Cardiac fibroblast (primary cell): ENCODE results near the gene TOP2B.

Source experiments
- DNase-seq, 2 donors: peaks; one replicate each; pipeline versions ENCODE4 v3.0.0 to v3.0.0-alpha.2; 2010; ENCODE audit warnings: low read depth in 2 of 2
- H3K4me3 ChIP-seq, 2 donors: replicated peaks in 1 of 2; 1 replicate in 1 of 2; 2 replicates in 1 of 2; pipeline ENCODE4 v1.5.1; 2011; ENCODE audit warnings: low read depth in 2 of 2, low read length in 2 of 2, mild to moderate bottlenecking in 2 of 2, moderate library complexity in 1 of 2
- CTCF ChIP-seq: IDR thresholded peaks from one replicate; pipeline ENCODE4 v1.5.1; 2011; ENCODE audit warnings: low read depth, mild to moderate bottlenecking, low read length, inconsistent platforms

Gene TOP2B

GRCh38 chr3:25687742-25688141 is 23.0 kb upstream of the TOP2B start:
- no peak for TF ChIP-seq CTCF
- H3K4me3 ChIP-seq = no peak overlapping the region
- no peak for DNase-seq

- TF ChIP-seq CTCF = no peak
- H3K4me3 ChIP-seq = no peak overlapping the region
- DNase-seq = no peak
Measured at GRCh38 chr3:25686766-25687165, 22.1 kb upstream of the TOP2B start.

GRCh38 chr3:25683882-25684281 is 19.2 kb upstream of the TOP2B start:
- TF ChIP-seq CTCF = no peak
- DNase-seq = no peak
- H3K4me3 ChIP-seq = no peak overlapping the region

DNA sequence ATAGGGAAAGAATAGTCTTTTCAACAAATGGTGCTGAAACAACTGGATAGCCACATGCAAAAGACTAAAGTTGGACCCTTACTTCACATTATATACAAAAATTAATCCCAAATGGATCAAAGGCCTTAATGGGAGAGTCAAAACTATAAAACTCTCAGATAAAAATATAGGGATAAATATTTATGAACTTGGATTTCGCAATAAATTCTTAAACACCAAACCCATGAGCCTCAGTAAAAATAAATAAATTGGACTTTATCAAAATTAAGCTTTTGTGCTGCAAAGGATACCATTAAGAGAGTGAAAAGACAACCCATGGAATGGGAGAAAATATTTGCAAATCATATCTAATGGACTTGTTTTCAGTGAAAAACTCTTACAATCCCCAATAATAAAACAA is 18.7 kb upstream of the TOP2B start:
- TF ChIP-seq CTCF = no peak
- DNase-seq = no peak
- H3K4me3 ChIP-seq = no peak overlapping the region

- TF ChIP-seq CTCF = no peak
- no peak for DNase-seq
- H3K4me3 ChIP-seq = no peak overlapping the region
Measured at GRCh38 chr3:25679642-25680302, 15.1 kb upstream of the TOP2B start.

DNA sequence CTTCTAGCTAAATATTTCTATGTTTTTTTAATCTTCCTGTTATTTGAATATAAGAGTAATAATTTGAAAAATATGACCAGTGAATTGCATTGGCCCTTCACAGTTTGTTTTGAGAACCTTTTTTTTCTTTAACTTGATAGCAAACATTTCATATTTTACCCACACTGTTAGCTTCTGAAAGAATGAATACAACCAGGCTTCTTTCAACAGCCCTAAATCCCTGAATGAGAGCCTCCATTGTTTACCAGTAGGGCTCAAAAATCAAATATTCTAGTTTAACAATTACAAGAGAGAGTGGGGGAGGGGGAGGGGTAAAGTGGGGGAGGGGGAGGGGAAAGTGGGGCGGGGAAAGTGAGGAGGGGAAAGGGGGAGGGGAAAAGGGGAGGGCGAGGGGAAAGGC is 14.5 kb upstream of the TOP2B start:
- no peak for DNase-seq
- TF ChIP-seq CTCF = no peak
- H3K4me3 ChIP-seq = no peak overlapping the region

DNA sequence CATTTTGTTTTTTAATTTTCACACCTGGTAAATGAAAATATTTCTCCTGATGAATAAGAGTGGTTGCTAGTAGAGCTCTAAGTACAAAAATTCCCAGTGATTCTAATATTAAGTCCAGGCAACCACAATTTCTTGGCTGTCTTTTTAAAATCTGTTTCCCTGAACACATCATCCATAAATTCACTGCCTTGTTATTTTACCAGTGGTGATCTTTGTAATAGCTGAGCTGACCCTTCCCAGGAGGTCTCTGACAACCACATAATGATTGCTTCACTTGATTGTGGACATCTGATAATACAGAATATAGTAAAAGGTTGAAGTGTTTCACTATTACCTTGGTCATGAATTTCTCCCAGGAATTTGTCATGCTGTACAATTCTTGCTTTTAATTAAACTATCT is 13.9 kb upstream of the TOP2B start:
- DNase-seq = no peak
- H3K4me3 ChIP-seq = no peak overlapping the region
- TF ChIP-seq CTCF = no peak
